ENCODE measurements around the gene DYNC1H1. TPM values are rescaled to one million over a fixed set of nuclear protein-coding genes. Genes with fewer than 3 reads are reported as not detected.

Gene DYNC1H1
- total RNA-seq, 1 donor from 2014 or later = 237 TPM

- TF ChIP-seq EZH2 (IDR thresholded peaks at IDR 0.05) (no peak), CTCF (IDR thresholded peaks at IDR 0.05) (peak; percentile 56)
- Histone ChIP-seq H3K4me3 (no peak overlapping the region), H4K20me1 (ENCODE audit: low read depth) (no peaks in the 10 kb centered on the region), H3K4me1 (no peaks in the 10 kb centered on the region), H3K36me3 (no peaks in the 10 kb centered on the region), H3K79me2 (ENCODE audit: low read depth) (peaks cover 8% of the 10 kb centered on the region), H3K27ac (no peak overlapping the region), H3K27me3 (peaks cover 30% of the 10 kb centered on the region), H2AFZ (replicated peaks) (peak overlapping the region; percentile 77), H3K9me3 (ENCODE audit: low read depth) (no peaks in the 10 kb centered on the region), H3K9ac (no peak overlapping the region), H3K4me2 (no peak overlapping the region), H3F3A (ENCODE audit: low read depth) (peaks cover 5% of the 10 kb centered on the region)
- DNase-seq (ENCODE audit: low spot score) = peak; percentile 51
- no peak overlapping the region for H3K27ac Mint-ChIP-seq
- H3K4me1 Mint-ChIP-seq = peaks cover 10% of the 10 kb centered on the region
- H3K27me3 Mint-ChIP-seq (ENCODE audit: insufficient read depth, low read depth) = peaks cover 3% of the 10 kb centered on the region
- no peaks in the 10 kb centered on the region for H3K9me3 Mint-ChIP-seq
- peak overlapping the region; percentile 22 for H3K4me3 Mint-ChIP-seq
- H3K36me3 Mint-ChIP-seq = no peaks in the 10 kb centered on the region
Observed at GRCh38 chr14:101960225-101960624, 4.1 kb upstream of the DYNC1H1 start.

- H2AFZ ChIP-seq (replicated peaks) = no peak overlapping the region
- peaks cover 30% of the 10 kb centered on the region for H3K27me3 ChIP-seq
- H3K9me3 ChIP-seq (ENCODE audit: low read depth) = no peaks in the 10 kb centered on the region
- Mint-ChIP-seq H3K27ac (no peak overlapping the region), H3K4me1 (peaks cover 16% of the 10 kb centered on the region), H3K4me3 (peak overlapping the region; percentile 22), H3K27me3 (ENCODE audit: insufficient read depth, low read depth) (peaks cover 3% of the 10 kb centered on the region), H3K36me3 (no peaks in the 10 kb centered on the region), H3K9me3 (no peaks in the 10 kb centered on the region)
- H3F3A ChIP-seq (ENCODE audit: low read depth) = peaks cover 9% of the 10 kb centered on the region
- peaks cover 9% of the 10 kb centered on the region for H4K20me1 ChIP-seq (ENCODE audit: low read depth)
- H3K4me2 ChIP-seq = no peak overlapping the region
- H3K4me1 ChIP-seq = peaks cover 5% of the 10 kb centered on the region
- H3K79me2 ChIP-seq (ENCODE audit: low read depth) = peaks cover 17% of the 10 kb centered on the region
- peak; percentile 90 for DNase-seq (ENCODE audit: low spot score)
- no peak overlapping the region for H3K4me3 ChIP-seq
- no peak overlapping the region for H3K27ac ChIP-seq
- TF ChIP-seq EZH2phosphoT487 (IDR thresholded peaks at IDR 0.05) (no peak), CTCF (IDR thresholded peaks at IDR 0.05) (peak; percentile 81), EZH2 (IDR thresholded peaks at IDR 0.05) (no peak)
- H3K36me3 ChIP-seq = no peaks in the 10 kb centered on the region
- H3K9ac ChIP-seq = no peak overlapping the region
Observed at GRCh38 chr14:101961011-101961721, 3.2 kb upstream of the DYNC1H1 start.

GRCh38 chr14:101961746-101962502 lies 2.4 kb upstream of the DYNC1H1 start:
- DNase-seq (ENCODE audit: low spot score) = no peak
- no peaks in the 10 kb centered on the region for H3K9me3 Mint-ChIP-seq
- peaks cover 1% of the 10 kb centered on the region for H3K27me3 Mint-ChIP-seq (ENCODE audit: insufficient read depth, low read depth)
- H3K4me3 ChIP-seq = no peak overlapping the region
- H3K36me3 ChIP-seq = peaks cover 3% of the 10 kb centered on the region
- peaks cover 13% of the 10 kb centered on the region for H3K4me1 ChIP-seq
- peaks cover 21% of the 10 kb centered on the region for H3K4me1 Mint-ChIP-seq
- no peak overlapping the region for H2AFZ ChIP-seq (replicated peaks)
- H3K4me2 ChIP-seq = no peak overlapping the region
- peaks cover 9% of the 10 kb centered on the region for H3F3A ChIP-seq (ENCODE audit: low read depth)
- no peaks in the 10 kb centered on the region for H3K36me3 Mint-ChIP-seq
- peaks cover 17% of the 10 kb centered on the region for H4K20me1 ChIP-seq (ENCODE audit: low read depth)
- H3K27ac Mint-ChIP-seq = no peak overlapping the region
- H3K79me2 ChIP-seq (ENCODE audit: low read depth) = peaks cover 25% of the 10 kb centered on the region
- H3K27ac ChIP-seq = no peak overlapping the region
- no peak overlapping the region for H3K9ac ChIP-seq
- no peak for TF ChIP-seq CTCF (IDR thresholded peaks at IDR 0.05)
- no peak for TF ChIP-seq EZH2phosphoT487 (IDR thresholded peaks at IDR 0.05)
- no peak for TF ChIP-seq EZH2 (IDR thresholded peaks at IDR 0.05)
- no peak overlapping the region for H3K4me3 Mint-ChIP-seq
- H3K9me3 ChIP-seq (ENCODE audit: low read depth) = no peaks in the 10 kb centered on the region
- peaks cover 30% of the 10 kb centered on the region for H3K27me3 ChIP-seq
